Parathyroid adenoma (tissue), 2 donors: ENCODE results near the gene KCNQ1.

ENCODE experiments used
- H2AFZ ChIP-seq: fragments of 300-600 bp; sonication (generic); one replicate; pipeline ENCODE4 v1.7.0; 2017; ENCODE audit warnings: antibody characterized with exemption, mild to moderate bottlenecking
- H3K27ac ChIP-seq: fragments of 300-600 bp; sonication (generic); one replicate; pipeline ENCODE4 v1.7.0; 2017
- H3K27me3 ChIP-seq: fragments of 300-600 bp; sonication (generic); one replicate; pipeline ENCODE4 v1.7.0; 2017; ENCODE audit warnings: low read length; ENCODE audit not compliant: control insufficient read depth, insufficient read depth
- H3K36me3 ChIP-seq: fragments of 300-600 bp; sonication (generic); one replicate; pipeline ENCODE4 v1.7.0; 2017; ENCODE audit warnings: low read length; ENCODE audit not compliant: control insufficient read depth, insufficient read depth
- H3K4me1 ChIP-seq: fragments of 300-600 bp; sonication (generic); one replicate; pipeline ENCODE4 v1.7.0; 2017; ENCODE audit warnings: control low read depth
- H3K4me2 ChIP-seq: fragments of 300-600 bp; sonication (generic); one replicate; pipeline ENCODE4 v1.7.0; 2017; ENCODE audit warnings: low read length
- H3K4me3 ChIP-seq: fragments of 300-600 bp; sonication (generic); one replicate; pipeline ENCODE4 v1.7.0; 2017; ENCODE audit warnings: low read depth, low read length
- H3K79me2 ChIP-seq: fragments of 300-600 bp; sonication (generic); one replicate; pipeline ENCODE4 v1.7.0; 2017; ENCODE audit warnings: control low read depth
- H3K9ac ChIP-seq: fragments of 300-600 bp; sonication (generic); one replicate; pipeline ENCODE4 v1.7.0; 2017; ENCODE audit warnings: mild to moderate bottlenecking
- H3K9me3 ChIP-seq: fragments of 300-600 bp; sonication (generic); one replicate; pipeline ENCODE4 v1.7.0; 2017; ENCODE audit warnings: low read length; ENCODE audit not compliant: control insufficient read depth
- CTCF ChIP-seq: fragments of 300-600 bp; sonication (generic); IDR thresholded peaks from one replicate; pipeline ENCODE4 v1.7.0; 2017; ENCODE audit warnings: antibody characterized with exemption, mild to moderate bottlenecking
- donor health status: primary hyperparathyroidism.

KCNQ1 gene

GRCh38 chr11:2460540-2461252, 15.9 kb downstream of the KCNQ1 start:
- peaks cover 4% of the 10 kb centered on the region for H3K4me1 ChIP-seq

GRCh38 chr11:2461253-2461955, 16.6 kb downstream of the KCNQ1 start:
- Histone ChIP-seq H3K79me2 (peaks cover 3% of the 10 kb centered on the region), H2AFZ (no peak overlapping the region), H3K4me2 (no peak overlapping the region), H3K4me3 (no peak overlapping the region), H3K9ac (no peak overlapping the region), H3K27me3 (no peaks in the 10 kb centered on the region), H3K4me1 (peaks cover 4% of the 10 kb centered on the region), H3K27ac (no peak overlapping the region), H3K9me3 (no peaks in the 10 kb centered on the region), H3K36me3 (no peaks in the 10 kb centered on the region)
- no peak for TF ChIP-seq CTCF

More at GRCh38 chr11:2460540-2461252, 15.9 kb downstream of the KCNQ1 start:
- Histone ChIP-seq H3K27me3 (no peaks in the 10 kb centered on the region), H3K9ac (no peak overlapping the region), H3K36me3 (no peaks in the 10 kb centered on the region), H3K4me2 (no peak overlapping the region), H3K4me3 (no peak overlapping the region), H2AFZ (no peak overlapping the region), H3K79me2 (peaks cover 3% of the 10 kb centered on the region), H3K27ac (no peak overlapping the region), H3K9me3 (no peaks in the 10 kb centered on the region)
- no peak for TF ChIP-seq CTCF

- Histone ChIP-seq H3K4me3 (no peak overlapping the region), H3K9ac (no peak overlapping the region), H3K4me1 (peaks cover 4% of the 10 kb centered on the region), H3K27me3 (no peaks in the 10 kb centered on the region), H3K9me3 (no peaks in the 10 kb centered on the region), H2AFZ (no peak overlapping the region), H3K27ac (no peak overlapping the region), H3K4me2 (no peak overlapping the region), H3K36me3 (no peaks in the 10 kb centered on the region), H3K79me2 (peaks cover 3% of the 10 kb centered on the region)
- TF ChIP-seq CTCF = no peak
These were observed 17.2 kb downstream of the KCNQ1 start for GRCh38 chr11:2461956-2462542.

- H3K4me1 ChIP-seq = peaks cover 4% of the 10 kb centered on the region
- H3K9ac ChIP-seq = no peak overlapping the region
- H3K4me3 ChIP-seq = no peak overlapping the region
- H3K27me3 ChIP-seq = no peaks in the 10 kb centered on the region
- no peak overlapping the region for H2AFZ ChIP-seq
- peaks cover 3% of the 10 kb centered on the region for H3K79me2 ChIP-seq
- H3K9me3 ChIP-seq = no peaks in the 10 kb centered on the region
- H3K4me2 ChIP-seq = no peak overlapping the region
- no peaks in the 10 kb centered on the region for H3K36me3 ChIP-seq
- TF ChIP-seq CTCF = no peak
- no peak overlapping the region for H3K27ac ChIP-seq
These were observed 17.8 kb downstream of the KCNQ1 start for GRCh38 chr11:2462543-2462985.
